Measurements from ENCODE around the gene RBM10. TPM values are rescaled to one million over a fixed set of nuclear protein-coding genes. Genes with fewer than 3 reads are reported as not detected.

RBM10 gene
- total RNA-seq, 1 donor from 2014 or later, result 74.6 TPM

DNA sequence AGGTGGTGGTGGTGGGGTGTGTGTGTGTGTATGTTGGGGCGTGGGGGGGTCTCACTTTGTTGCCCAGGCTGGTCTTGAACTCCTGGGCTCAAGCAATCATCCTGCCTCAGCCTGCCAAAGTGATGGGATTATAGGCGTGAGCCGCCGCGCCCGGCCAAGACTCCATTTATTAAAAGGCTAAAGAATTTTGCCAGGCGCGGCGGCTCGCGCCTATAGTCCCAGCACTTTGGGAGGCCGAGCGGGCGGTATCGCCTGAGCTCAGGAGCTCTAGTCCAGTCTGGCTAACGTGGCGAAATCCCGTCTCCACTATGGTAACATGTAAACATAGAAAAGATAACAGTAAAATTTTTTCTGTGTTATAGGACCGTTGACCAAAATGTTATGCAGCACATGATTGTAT lies 44.9 kb downstream of the RBM10 start:
- Mint-ChIP-seq H3K36me3 (ENCODE audit: unreplicated experiment) (no peaks in the 10 kb centered on the region), H3K9me3 (ENCODE audit: unreplicated experiment) (no peaks in the 10 kb centered on the region), H3K4me1 (ENCODE audit: low read depth, unreplicated experiment) (peaks cover 3% of the 10 kb centered on the region), H3K27ac (ENCODE audit: unreplicated experiment) (no peak overlapping the region), H3K27me3 (ENCODE audit: unreplicated experiment) (peaks cover 3% of the 10 kb centered on the region), H3K4me3 (ENCODE audit: unreplicated experiment) (no peak overlapping the region)
- DNase-seq, result no peak
- TF ChIP-seq, protein P1, sequence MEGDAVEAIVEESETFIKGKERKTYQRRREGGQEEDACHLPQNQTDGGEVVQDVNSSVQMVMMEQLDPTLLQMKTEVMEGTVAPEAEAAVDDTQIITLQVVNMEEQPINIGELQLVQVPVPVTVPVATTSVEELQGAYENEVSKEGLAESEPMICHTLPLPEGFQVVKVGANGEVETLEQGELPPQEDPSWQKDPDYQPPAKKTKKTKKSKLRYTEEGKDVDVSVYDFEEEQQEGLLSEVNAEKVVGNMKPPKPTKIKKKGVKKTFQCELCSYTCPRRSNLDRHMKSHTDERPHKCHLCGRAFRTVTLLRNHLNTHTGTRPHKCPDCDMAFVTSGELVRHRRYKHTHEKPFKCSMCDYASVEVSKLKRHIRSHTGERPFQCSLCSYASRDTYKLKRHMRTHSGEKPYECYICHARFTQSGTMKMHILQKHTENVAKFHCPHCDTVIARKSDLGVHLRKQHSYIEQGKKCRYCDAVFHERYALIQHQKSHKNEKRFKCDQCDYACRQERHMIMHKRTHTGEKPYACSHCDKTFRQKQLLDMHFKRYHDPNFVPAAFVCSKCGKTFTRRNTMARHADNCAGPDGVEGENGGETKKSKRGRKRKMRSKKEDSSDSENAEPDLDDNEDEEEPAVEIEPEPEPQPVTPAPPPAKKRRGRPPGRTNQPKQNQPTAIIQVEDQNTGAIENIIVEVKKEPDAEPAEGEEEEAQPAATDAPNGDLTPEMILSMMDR (IDR thresholded peaks at IDR 0.05; ENCODE audit: partially characterized antibody, unreplicated experiment), result no peak

DNA sequence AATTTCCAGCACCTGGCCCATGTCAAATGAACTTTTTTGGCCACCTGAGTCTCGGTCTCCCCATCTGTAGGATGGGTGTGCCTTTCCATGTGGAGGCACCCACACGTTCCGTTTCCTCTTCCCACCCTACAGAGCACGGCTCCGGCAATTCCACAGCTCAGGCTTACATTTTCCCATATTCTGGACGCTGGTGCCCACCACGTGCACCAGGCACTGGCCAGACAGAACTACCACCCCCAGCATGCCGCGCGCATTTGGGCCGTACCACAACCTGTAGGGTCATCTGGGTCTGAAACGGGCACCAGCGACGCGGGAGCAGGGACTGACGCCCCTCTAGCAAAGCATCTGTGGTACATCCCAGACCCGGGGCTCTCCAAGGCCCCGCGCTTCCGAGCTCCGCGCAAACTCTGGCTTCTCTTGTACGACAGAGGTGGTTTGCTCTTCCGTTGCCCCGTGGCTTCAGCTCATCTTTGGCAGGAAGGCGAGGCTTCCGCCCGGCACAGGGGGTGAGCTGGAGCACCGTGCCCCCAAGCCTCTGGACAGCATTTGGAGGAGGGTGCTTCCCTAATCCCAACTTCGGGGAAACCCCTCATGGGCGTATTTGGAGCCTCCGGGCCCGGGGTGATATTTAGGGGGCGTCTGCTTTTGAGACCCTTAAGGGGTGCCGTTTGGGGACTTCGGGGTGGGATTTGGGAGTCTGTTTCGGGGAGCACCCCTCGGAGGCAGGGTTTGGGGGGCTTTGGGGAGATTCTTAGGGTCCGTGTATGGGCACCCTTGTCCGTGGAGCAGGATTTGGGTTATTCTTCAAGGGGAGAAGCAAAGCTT lies 45.6 kb downstream of the RBM10 start:
- TF ChIP-seq, protein P1 (IDR thresholded peaks at IDR 0.05; ENCODE audit: partially characterized antibody, unreplicated experiment), result no peak
- no peaks in the 10 kb centered on the region for H3K36me3 Mint-ChIP-seq (ENCODE audit: unreplicated experiment)
- H3K27me3 Mint-ChIP-seq (ENCODE audit: unreplicated experiment), result peaks cover 5% of the 10 kb centered on the region
- H3K4me3 Mint-ChIP-seq (ENCODE audit: unreplicated experiment), result peak overlapping the region; percentile 88
- no peak overlapping the region for H3K27ac Mint-ChIP-seq (ENCODE audit: unreplicated experiment)
- no peaks in the 10 kb centered on the region for H3K9me3 Mint-ChIP-seq (ENCODE audit: unreplicated experiment)
- peaks cover 5% of the 10 kb centered on the region for H3K4me1 Mint-ChIP-seq (ENCODE audit: low read depth, unreplicated experiment)
- DNase-seq, result peak; percentile 87

DNA sequence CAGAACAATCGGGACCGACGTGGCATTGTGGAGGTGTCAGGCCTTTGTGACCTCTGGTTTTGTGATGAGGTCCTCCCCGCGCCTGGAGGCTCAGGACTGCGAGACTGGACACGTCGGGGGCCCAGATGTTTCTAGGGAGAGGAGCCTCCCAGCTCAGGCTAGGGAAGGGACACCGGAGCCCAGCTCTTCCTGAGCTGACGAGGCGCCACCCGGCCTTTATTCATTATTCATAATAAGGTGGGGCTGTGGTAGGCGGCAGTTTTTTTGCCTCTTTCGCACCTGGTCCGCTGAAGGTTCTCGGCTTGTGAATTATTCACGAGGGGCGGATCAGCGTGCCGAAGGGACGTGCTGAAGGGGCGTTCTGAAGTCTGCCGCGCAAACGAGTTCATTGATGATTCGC lies 46.3 kb downstream of the RBM10 start:
- TF ChIP-seq, protein P1 (IDR thresholded peaks at IDR 0.05; ENCODE audit: partially characterized antibody, unreplicated experiment), result no peak
- Mint-ChIP-seq H3K27me3 (ENCODE audit: unreplicated experiment) (peaks cover 3% of the 10 kb centered on the region), H3K27ac (ENCODE audit: unreplicated experiment) (no peak overlapping the region), H3K9me3 (ENCODE audit: unreplicated experiment) (peaks cover 6% of the 10 kb centered on the region), H3K36me3 (ENCODE audit: unreplicated experiment) (no peaks in the 10 kb centered on the region), H3K4me1 (ENCODE audit: low read depth, unreplicated experiment) (peaks cover 11% of the 10 kb centered on the region), H3K4me3 (ENCODE audit: unreplicated experiment) (peak overlapping the region; percentile 88)
- no peak for DNase-seq

- TF ChIP-seq, protein P1 (IDR thresholded peaks at IDR 0.05; ENCODE audit: partially characterized antibody, unreplicated experiment), result no peak
- Mint-ChIP-seq H3K4me1 (ENCODE audit: low read depth, unreplicated experiment) (peaks cover 16% of the 10 kb centered on the region), H3K27me3 (ENCODE audit: unreplicated experiment) (peaks cover 3% of the 10 kb centered on the region), H3K9me3 (ENCODE audit: unreplicated experiment) (peaks cover 8% of the 10 kb centered on the region), H3K27ac (ENCODE audit: unreplicated experiment) (no peak overlapping the region), H3K36me3 (ENCODE audit: unreplicated experiment) (no peaks in the 10 kb centered on the region), H3K4me3 (ENCODE audit: unreplicated experiment) (peak overlapping the region; percentile 88)
- no peak for DNase-seq
Measured at GRCh38 chrX:47191806-47192401, 46.9 kb downstream of the RBM10 start.

All from glutamatergic neuron (in vitro differentiated cells).